ENCODE measurements around the gene ELF1.

ELF1 gene

GRCh38 chr13:40983725-40984667, 35.1 kb downstream of the ELF1 start:
- no peak for DNase-seq (ENCODE audit: low read depth, low spot score)
- no peak overlapping the region for H3K4me3 ChIP-seq (ENCODE audit: low read depth, low read length)
- TF ChIP-seq CTCF (IDR thresholded peaks at IDR 0.05; ENCODE audit: low read depth, low read length), result no peak
- in situ Hi-C loops (cut with HindIII; ENCODE audit: low sequenced_read_pairs), result no loop called here

GRCh38 chr13:40983259-40983658, 35.9 kb downstream of the ELF1 start:
- DNase-seq (ENCODE audit: low read depth, low spot score), result no peak

GRCh38 chr13:40982772-40983171, 36.3 kb downstream of the ELF1 start:
- no peak for TF ChIP-seq CTCF (IDR thresholded peaks at IDR 0.05; ENCODE audit: low read depth, low read length)
- in situ Hi-C loops (cut with HindIII; ENCODE audit: low sequenced_read_pairs), result no loop called here

More at GRCh38 chr13:40983259-40983658, 35.9 kb downstream of the ELF1 start:
- in situ Hi-C loops (cut with HindIII; ENCODE audit: low sequenced_read_pairs), result no loop called here
- TF ChIP-seq CTCF (IDR thresholded peaks at IDR 0.05; ENCODE audit: low read depth, low read length), result no peak
- H3K4me3 ChIP-seq (ENCODE audit: low read depth, low read length), result no peak overlapping the region

GRCh38 chr13:40981949-40982348, 37.2 kb downstream of the ELF1 start:
- no peak overlapping the region for H3K4me3 ChIP-seq (ENCODE audit: low read depth, low read length)
- in situ Hi-C loops (cut with HindIII; ENCODE audit: low sequenced_read_pairs), result no loop called here
- DNase-seq (ENCODE audit: low read depth, low spot score), result no peak
- no peak for TF ChIP-seq CTCF (IDR thresholded peaks at IDR 0.05; ENCODE audit: low read depth, low read length)

More at GRCh38 chr13:40982772-40983171, 36.3 kb downstream of the ELF1 start:
- DNase-seq (ENCODE audit: low read depth, low spot score), result peak; percentile 73
- no peak overlapping the region for H3K4me3 ChIP-seq (ENCODE audit: low read depth, low read length)

- DNase-seq (ENCODE audit: low read depth, low spot score), result no peak
- no peak overlapping the region for H3K4me3 ChIP-seq (ENCODE audit: low read depth, low read length)
- no peak for TF ChIP-seq CTCF (IDR thresholded peaks at IDR 0.05; ENCODE audit: low read depth, low read length)
- in situ Hi-C loops (cut with HindIII; ENCODE audit: low sequenced_read_pairs), result no loop called here
Observed at GRCh38 chr13:40981361-40981760, 37.8 kb downstream of the ELF1 start.

- in situ Hi-C loops (cut with HindIII; ENCODE audit: low sequenced_read_pairs), result no loop called here
- no peak for DNase-seq (ENCODE audit: low read depth, low spot score)
- no peak overlapping the region for H3K4me3 ChIP-seq (ENCODE audit: low read depth, low read length)
- TF ChIP-seq CTCF (IDR thresholded peaks at IDR 0.05; ENCODE audit: low read depth, low read length), result no peak
Observed at GRCh38 chr13:40980461-40980860, 38.7 kb downstream of the ELF1 start.
